GM12874 (cell line): ENCODE data around the gene SLC2A6.

Experiments
- TF ChIP-seq, protein P1 (sequence below): IDR thresholded peaks from 2 replicates; pipeline ENCODE4 v1.5.1; 2011; ENCODE audit warnings: low read depth, mild to moderate bottlenecking, control low read depth, low read length, moderate library complexity; ENCODE audit not compliant: insufficient read depth

SLC2A6 gene

GRCh38 chr9:133508046-133508445, 29.1 kb upstream of the SLC2A6 start:
- TF ChIP-seq, protein P1, sequence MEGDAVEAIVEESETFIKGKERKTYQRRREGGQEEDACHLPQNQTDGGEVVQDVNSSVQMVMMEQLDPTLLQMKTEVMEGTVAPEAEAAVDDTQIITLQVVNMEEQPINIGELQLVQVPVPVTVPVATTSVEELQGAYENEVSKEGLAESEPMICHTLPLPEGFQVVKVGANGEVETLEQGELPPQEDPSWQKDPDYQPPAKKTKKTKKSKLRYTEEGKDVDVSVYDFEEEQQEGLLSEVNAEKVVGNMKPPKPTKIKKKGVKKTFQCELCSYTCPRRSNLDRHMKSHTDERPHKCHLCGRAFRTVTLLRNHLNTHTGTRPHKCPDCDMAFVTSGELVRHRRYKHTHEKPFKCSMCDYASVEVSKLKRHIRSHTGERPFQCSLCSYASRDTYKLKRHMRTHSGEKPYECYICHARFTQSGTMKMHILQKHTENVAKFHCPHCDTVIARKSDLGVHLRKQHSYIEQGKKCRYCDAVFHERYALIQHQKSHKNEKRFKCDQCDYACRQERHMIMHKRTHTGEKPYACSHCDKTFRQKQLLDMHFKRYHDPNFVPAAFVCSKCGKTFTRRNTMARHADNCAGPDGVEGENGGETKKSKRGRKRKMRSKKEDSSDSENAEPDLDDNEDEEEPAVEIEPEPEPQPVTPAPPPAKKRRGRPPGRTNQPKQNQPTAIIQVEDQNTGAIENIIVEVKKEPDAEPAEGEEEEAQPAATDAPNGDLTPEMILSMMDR = no peak

DNA sequence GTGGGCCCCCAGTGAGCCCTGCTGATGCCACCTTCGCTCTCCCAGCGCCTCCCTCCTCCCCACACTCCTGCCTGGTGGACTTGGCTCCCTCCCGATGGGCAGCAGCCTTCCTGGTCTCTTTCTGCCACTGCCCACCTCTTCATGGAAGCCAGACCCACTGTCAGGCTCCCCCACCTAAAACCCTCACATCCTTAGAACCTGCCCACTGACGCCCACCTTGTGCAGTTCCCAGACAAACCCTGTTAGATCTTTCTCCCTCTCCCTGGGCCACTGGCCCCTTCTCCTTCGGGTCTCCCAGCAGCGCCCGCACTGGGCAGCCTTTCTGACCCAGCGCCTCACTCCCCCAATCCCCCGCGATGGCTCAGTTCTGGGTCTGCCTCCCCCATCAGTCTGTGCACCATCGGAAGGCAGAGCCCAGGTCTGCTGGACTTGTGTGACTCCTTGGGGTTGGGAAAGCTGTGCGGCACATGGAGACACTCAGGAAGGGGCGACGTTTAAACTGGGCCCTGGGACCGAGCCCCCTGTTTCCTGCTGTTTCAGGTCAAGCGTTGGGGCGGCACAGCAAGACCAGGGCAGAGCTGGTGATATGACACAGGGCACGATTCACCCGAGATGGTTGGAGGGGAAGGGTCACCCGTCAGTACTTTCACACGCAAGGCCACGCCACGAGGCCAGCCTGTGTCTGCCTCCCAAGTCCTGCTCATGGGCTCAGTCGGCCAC, 28.5 kb upstream of the SLC2A6 start:
- TF ChIP-seq, protein P1 = no peak

GRCh38 chr9:133506653-133507038, 27.7 kb upstream of the SLC2A6 start:
- TF ChIP-seq, protein P1 = no peak

- TF ChIP-seq, protein P1 = no peak
These were observed 27.2 kb upstream of the SLC2A6 start for GRCh38 chr9:133505901-133506652.

DNA sequence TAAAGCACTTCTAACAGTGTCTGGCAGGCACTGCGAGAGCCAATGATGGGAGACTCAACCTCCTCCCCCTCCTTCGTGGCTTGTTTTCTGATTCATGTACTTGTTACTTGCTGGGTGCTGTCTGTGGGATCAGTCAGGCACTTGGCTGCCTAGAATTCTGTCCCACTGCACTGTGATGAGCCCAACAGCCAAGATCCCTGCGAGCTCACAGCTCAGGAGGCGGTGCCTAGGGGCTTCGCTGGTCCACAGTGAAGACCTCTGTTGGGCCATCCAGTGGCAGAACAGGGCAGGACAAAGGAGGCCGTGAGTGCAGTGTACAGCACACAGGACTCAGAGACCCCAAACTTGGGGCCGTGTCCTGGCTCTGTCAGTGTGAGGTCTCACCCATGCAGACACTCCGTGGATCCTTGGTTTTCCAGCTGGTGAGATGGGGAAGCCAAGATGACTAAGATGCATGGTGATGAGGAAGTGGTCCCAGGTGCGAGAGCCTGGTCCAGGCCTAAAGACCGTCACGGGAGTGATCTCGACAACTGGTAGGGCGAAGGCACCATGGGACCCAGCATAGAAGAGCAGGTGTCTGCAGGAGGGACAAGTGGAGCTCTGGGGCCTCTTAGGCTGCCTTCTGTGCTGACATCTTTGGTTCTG, 26.4 kb upstream of the SLC2A6 start:
- TF ChIP-seq, protein P1 = no peak

DNA sequence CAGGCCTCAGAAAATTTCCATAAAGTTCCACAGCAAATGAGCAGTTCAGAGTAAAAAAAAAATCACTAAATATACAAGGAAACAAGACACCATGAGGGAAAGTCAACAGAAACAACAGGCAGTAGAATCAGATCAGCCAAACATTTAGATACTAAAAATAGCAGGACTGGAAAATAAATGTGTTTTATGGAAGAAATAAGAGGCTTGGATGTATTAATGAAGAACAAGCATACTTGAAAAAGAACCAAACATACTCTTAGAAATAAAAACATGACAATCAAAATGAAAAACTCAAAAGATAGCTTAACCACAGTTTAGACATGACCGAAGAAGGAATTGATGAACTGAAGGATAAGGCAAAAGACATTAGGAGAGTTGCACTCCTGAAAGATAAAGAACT, 23.2 kb upstream of the SLC2A6 start:
- TF ChIP-seq, protein P1 = no peak

- TF ChIP-seq, protein P1 = no peak
These were observed 21.0 kb upstream of the SLC2A6 start for GRCh38 chr9:133499892-133500270.
